NCI-H446 (cell line): Measurements from ENCODE around the gene GALNT18.

Experiments
- DNase-seq, 2 experiments: peaks; one replicate each; lab custom pipeline; 2025; lab: John Stamatoyannopoulos, UW

GALNT18 gene

DNA sequence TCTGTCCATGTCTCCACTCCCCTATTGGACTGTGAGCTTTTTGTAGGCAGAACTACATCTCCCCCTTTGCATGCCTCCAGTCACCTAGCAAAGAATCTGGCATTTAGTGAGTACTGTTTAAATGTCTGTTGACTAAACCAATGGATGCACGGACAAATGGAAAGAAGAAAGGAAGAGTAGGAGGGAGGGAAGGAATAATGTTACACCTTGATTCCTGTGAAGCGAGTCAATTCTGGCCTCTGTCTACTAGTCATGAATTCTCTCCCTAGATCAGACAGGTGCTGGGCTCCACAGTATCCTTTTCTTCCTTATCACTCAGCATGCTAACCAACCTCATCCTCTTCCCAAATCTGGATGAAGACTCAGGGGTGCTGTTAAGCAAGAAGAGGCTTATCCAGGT lies 33.6 kb downstream of the GALNT18 start:
- no peak for DNase-seq

DNA sequence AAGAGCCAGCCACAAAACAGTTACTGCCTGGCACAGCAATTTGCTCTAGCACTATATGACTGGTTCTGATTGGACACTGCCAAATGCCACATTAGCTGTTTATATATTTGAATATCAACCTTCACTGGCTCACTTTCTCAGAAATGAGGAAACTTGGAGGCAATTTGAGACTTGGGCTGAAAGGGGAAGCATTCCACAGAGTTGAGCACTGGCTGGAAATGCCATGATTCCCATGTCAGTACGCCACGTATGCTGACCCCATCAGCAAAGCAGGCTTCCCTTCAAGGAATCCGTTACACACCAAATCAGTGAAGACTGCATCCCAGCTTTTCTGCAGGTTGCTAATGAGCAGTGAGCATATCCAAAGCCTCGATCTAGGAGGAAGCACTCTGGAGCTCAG lies 34.7 kb downstream of the GALNT18 start:
- DNase-seq = no peak

- no peak for DNase-seq
Measured at GRCh38 chr11:11586465-11586864, 35.3 kb downstream of the GALNT18 start.

GRCh38 chr11:11584937-11585336 lies 36.9 kb downstream of the GALNT18 start:
- no peak for DNase-seq

- DNase-seq = no peak
Measured at GRCh38 chr11:11584530-11584810, 37.3 kb downstream of the GALNT18 start.

- no peak for DNase-seq
Measured at GRCh38 chr11:11583801-11584529, 37.8 kb downstream of the GALNT18 start.

DNA sequence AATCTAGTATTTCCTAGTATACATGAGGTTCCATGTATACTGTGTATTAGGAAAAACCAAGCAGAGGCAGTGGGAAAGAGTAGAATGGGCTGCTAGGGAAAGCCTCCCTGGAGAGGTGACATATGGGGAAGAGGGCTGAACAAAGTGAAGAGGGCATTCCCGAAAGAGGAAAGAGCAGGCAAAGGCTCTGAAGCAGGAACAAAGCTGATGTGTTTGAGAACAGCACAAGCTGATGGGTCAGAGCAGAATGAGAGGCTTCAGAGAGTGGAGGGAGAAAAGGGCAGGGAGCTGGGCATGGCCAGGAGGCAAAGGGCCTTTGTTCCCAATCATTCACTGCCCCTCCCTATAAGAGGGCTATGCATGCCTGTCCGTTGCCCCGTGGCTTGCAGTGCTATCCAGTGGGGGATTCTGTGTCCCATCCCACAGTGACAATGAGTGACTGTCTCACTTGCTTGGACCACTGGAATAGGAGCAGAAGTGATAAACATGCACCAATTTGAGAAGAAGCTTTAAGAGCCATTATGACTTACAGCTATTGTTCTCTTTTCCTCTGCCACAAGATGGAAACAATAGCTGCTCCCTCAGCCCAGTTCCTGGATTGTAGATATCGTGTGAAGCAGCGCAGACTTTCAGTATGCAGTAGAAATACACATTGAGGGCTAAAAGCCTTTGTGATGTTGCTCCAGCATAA lies 39.6 kb downstream of the GALNT18 start:
- no peak for DNase-seq

DNA sequence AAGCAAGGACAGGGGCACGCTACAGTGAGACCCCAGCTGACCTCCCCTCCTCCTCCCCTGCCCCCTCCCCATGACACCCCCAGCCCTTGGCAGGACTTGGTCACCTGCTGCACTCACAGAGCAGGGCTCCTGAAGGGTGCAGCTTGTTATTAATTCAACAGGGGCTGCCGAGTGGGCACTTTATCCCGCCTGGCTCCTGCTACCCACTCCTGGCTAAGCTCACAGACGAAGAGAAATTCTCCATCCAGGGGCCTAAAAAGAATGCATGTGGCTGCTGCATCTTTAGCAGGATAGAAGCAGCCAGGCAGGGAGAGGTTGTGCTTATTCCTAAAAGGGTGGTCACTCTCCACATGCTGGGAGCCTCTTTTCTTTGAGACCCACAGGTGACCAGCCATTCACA lies 40.3 kb downstream of the GALNT18 start:
- no peak for DNase-seq

GRCh38 chr11:11580841-11581411 lies 40.9 kb downstream of the GALNT18 start:
- no peak for DNase-seq

DNA sequence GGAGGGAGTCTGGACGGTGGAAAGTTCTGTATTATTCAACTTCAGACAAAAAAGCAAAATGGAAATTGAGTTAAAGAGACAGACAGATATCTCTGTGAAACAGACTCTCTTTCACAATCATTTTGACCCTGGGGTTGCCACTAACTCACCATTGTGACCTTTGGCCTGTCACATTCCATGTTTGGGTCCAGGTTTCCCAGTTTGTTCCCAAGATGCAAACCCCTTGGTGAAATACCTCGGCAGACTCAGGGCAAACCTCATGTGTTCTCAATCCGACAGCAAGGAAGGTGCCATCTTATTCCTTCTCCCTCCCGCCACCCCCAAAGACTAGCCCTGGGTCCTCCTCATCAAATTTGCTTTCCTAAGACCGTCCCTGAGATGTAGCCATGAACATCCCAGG lies 41.8 kb downstream of the GALNT18 start:
- no peak for DNase-seq

DNA sequence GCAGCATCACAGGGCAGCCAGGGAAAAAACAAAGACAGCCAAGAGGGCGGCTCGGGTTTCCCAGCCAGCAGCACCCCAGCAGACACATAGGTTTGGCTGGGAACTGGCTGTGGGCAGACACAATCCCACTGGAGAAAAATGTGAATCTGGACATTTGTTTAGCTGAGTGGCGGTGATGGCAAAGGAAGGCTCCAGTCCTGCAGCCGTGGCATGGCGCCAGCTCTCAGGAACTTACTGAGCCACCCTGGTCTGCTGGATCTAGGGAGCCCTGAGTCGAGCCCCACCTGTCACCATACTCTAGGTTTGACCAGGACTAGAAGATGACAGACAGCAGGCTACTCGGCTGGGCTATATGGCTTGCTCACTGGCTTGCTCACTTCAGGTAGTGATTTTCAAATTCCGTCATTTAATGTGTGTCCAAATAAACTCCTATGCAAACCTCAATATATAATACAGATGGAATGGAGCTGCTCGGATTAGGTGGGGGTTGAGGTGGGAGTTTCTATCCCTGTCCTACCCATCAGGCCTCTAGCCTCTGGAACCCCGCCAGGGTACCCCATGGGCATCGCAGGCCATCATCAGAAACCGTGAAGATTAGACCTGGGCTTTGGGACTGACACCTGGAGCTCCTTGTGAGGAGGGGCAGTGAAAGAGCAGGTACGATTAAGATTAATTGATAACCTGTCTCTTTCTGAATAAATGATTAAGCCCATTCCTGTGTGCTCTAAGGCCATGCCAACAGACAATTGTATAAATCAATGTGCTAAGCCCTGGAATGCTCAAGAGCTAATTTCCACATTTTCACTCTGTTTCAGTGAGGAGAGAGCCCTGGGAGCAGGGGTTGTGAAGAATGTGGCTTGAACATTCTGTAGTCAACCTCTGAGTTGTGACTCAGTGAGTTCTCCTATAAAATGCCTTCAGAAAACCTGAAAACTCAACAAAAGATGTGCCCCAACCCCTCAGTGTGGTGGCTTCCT lies 42.5 kb downstream of the GALNT18 start:
- DNase-seq = peak in 1 of 2 experiments; percentile 37

- DNase-seq = no peak
Measured at GRCh38 chr11:11577932-11578911, 43.6 kb downstream of the GALNT18 start.

- no peak for DNase-seq
Measured at GRCh38 chr11:11577251-11577855, 44.5 kb downstream of the GALNT18 start.

DNA sequence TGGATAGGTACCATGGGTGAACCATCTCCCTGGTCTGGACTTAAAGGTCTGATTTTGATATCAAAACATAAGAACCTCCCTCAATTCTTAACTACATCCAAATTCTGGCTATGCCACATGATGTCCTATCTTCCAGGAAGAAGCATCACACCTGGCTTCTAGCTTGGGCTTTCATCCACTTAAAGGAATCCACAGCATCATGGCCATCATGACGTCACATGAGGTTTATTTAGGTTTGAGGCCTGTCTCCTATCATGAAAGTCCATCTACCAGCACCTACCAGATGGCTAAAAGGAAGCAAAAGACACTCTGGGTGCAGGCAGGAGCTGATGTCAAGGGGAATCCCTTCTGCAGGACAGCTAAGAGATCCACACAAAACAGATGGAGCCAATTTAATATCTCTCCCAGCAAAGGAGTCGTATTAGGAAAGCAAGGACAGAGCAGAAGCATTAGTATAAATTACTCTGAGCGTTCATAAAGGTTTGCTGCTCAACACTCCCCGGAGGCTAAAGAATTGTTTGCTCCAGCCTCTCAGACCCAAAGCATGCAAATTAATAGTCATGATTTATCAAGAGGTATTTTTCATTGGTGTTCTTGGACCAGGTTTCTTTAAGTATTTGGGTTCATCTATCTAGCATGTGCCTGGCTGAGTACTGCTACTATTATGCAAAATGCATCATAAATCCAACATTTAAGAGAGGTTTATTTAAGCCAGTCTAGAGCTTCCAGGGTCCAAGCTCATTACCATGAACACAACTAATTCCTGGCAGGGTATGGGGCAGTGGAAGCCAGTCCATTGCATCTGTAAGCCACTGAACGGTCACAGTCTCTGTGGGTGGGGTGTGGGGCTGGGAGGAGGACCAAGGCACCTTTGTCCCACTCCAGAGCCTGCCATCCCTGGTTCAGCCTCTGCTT lies 47.2 kb downstream of the GALNT18 start:
- DNase-seq = no peak

- DNase-seq = peak in 1 of 2 experiments; percentile 32
Measured at GRCh38 chr11:11572386-11572785, 49.4 kb downstream of the GALNT18 start.

GRCh38 chr11:11571893-11572292 lies 49.9 kb downstream of the GALNT18 start:
- DNase-seq = no peak

DNA sequence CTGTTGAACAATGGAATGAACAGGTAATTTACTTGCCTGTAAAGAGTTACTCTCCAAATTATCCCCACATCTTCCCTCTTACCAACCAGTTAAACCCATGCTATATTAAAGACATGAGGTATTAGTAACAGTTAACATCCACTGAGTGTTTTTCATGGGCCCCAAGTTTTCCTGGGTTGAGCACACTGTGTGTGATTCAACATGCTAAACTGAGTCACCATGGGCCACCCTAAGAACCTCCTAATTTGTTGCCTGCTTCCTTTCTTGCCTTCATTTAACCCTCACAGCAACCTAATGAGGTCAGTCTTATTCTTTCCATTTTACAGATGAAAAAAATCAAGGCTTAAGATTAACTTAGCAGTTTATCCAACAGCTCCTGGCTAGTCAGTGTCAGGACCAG lies 51.0 kb downstream of the GALNT18 start:
- DNase-seq = no peak

GRCh38 chr11:11569936-11570491 lies 51.8 kb downstream of the GALNT18 start:
- DNase-seq = peak in 1 of 2 experiments; percentile 37

- DNase-seq = no peak
Measured at GRCh38 chr11:11568651-11569229, 53.1 kb downstream of the GALNT18 start.
